RWPE1 (cell line): Measurements from ENCODE around the gene TYW1B.
A peak's percentile ranks its signal among the peaks of the same experiment; 100 is the strongest.
"Not testable (repeated sequence)": the region's sequence is repeated elsewhere in the genome, so short reads cannot be mapped to it uniquely, and the experiment has no call there.

Experiments
- CTCF ChIA-PET: fragments of 350-600 bp; sonication (Branson Sonifier 250); formaldehyde crosslinking; extraction: SDS; loops from one replicate; lab custom pipeline; 2021; lab: Yijun Ruan, JAX
- POLR2A ChIA-PET: fragments of 400-600 bp; formaldehyde crosslinking; extraction: SDS; loops from one replicate; lab custom pipeline; 2020; ENCODE audit warnings: antibody characterized with exemption; ENCODE audit not compliant: low non-redundant PET; lab: Yijun Ruan, JAX
- DNase-seq: peaks from one replicate; pipeline ENCODE4 v3.0.0; 2012; ENCODE audit warnings: low spot score
- H3K27ac ChIP-seq: fragments of 450-650 bp; 2 replicates; pipeline ENCODE4 v1.5.1; 2017
- TF ChIP-seq, protein P1 (sequence below): fragments of 450-650 bp; conservative IDR thresholded peaks from 2 replicates; pipeline ENCODE4 v1.5.1; 2017; ENCODE audit warnings: low read depth, mild to moderate bottlenecking

Gene TYW1B

DNA sequence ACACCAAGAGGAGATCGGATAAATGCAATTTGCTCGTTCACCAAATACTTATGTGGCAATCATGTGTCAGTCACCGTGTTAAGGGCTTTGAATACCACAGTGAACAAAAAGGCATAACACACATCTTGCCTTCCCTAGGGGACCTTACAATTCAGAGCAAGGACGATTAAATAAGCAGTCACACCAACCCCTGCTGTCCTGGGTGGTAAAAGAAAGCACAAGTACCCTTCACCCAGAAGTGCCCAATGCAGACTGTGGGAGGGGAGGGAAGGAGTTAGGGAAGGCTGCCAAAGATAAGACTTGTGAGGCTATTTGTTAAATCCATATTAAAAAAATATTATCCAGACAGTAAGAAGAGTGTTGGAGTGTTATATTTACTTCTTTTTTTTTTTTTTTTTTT is 146.8 kb downstream of the TYW1B start:
- DNase-seq, POLR2A ChIA-PET, H3K27ac ChIP-seq: not testable (repeated sequence)
- CTCF ChIA-PET: interaction anchor here (0.6 kb wide), 1 partner anchor 187 kb away, joined by 3 read pairs; no protein-coding TSS in a partner anchor

DNA sequence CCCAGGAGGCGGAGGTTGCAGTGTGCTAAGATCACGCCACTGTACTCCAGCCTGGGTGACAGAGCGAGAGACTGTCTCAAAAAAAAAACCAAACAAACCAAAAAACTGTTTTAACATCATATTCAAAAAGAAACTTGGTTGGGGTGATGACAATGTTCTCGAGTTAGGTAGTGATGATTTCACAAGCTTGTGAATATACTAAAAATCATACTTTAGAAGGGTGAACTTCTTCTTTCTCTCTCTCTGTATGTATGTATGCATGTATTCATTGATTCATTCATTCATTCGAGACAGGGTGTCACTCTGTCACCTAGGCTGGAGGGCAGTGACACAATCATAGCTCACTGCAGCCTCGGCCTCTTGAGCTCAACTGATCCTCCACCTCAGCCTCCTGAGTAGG is 151.1 kb downstream of the TYW1B start:
- DNase-seq, H3K27ac ChIP-seq, POLR2A ChIA-PET: not testable (repeated sequence)
- CTCF ChIA-PET: interaction anchor here (0.7 kb wide), 1 partner anchor 250 kb away, joined by 5 read pairs; no protein-coding TSS in a partner anchor

DNA sequence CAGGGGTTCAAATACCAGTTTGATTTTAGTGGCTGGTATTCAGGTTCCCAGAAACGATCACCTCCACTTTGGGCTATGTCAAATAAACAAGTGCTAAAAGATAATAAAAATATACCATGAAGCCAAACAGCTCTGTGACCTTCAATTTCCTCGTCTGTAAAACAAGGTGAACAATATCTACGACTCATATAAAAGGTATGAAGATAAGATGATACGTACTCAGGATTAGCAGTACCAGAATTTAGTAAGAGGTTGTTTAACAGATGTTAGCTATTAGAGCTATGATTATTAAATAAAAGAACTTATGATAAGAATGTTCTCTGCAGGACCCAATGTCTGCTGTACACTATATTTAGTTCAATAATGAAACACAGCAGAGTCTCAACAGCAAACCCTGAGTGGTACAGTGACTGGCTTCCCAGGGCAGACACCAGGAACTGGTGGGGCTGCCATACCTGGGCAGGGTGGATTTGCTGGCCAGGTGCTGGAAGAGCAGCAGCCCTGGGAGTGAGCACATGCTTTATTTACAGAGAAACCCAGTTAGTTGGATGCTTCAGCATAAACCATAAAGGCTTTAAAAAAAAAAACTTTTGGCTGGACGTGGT is 151.8 kb downstream of the TYW1B start:
- POLR2A ChIA-PET, DNase-seq, CTCF ChIA-PET: not testable (repeated sequence)
- peak overlapping the region; percentile 47 for H3K27ac ChIP-seq

DNA sequence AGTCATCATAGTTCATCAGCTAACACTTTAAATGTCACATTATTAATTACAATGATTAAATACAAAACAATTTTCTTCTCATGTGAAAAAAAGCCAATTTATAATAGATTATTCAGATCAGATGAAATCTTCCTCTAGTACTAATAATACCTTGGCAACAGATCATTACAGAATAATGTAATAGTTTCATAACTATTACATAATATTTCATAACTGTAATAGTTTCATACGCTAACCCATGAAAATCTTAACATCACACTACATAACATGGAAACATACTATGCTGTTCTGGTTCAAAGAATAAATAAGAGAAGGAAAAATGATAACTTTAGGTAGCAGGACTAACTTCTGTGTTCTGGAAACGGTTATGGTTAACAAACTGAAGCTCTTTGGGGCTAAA is 152.3 kb downstream of the TYW1B start:
- CTCF ChIA-PET, DNase-seq, H3K27ac ChIP-seq, POLR2A ChIA-PET: not testable (repeated sequence)

DNA sequence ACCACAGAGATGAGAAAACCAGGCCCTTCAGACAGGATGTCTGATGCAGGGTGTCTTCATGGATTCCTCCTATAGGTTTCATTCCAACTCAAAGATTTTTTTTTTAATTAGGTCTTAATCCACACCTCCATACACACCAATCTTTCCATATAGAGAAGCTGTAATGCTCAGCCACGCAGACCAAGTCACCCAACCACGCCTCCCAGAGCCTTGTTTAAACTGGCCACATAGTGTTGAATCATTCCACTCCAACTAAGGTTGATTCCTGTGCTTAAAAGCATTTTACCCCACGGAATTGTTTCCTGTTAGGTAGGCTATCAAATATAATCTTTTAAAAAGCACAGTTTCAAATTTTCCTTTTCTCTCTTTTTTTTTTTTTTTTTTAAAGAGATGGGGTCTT is 153.6 kb downstream of the TYW1B start:
- POLR2A ChIA-PET: no interaction called here
- TF ChIP-seq, protein P1, sequence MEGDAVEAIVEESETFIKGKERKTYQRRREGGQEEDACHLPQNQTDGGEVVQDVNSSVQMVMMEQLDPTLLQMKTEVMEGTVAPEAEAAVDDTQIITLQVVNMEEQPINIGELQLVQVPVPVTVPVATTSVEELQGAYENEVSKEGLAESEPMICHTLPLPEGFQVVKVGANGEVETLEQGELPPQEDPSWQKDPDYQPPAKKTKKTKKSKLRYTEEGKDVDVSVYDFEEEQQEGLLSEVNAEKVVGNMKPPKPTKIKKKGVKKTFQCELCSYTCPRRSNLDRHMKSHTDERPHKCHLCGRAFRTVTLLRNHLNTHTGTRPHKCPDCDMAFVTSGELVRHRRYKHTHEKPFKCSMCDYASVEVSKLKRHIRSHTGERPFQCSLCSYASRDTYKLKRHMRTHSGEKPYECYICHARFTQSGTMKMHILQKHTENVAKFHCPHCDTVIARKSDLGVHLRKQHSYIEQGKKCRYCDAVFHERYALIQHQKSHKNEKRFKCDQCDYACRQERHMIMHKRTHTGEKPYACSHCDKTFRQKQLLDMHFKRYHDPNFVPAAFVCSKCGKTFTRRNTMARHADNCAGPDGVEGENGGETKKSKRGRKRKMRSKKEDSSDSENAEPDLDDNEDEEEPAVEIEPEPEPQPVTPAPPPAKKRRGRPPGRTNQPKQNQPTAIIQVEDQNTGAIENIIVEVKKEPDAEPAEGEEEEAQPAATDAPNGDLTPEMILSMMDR: no peak
- CTCF ChIA-PET: no interaction called here
- DNase-seq: peak; percentile 7
- H3K27ac ChIP-seq: no peak overlapping the region

DNA sequence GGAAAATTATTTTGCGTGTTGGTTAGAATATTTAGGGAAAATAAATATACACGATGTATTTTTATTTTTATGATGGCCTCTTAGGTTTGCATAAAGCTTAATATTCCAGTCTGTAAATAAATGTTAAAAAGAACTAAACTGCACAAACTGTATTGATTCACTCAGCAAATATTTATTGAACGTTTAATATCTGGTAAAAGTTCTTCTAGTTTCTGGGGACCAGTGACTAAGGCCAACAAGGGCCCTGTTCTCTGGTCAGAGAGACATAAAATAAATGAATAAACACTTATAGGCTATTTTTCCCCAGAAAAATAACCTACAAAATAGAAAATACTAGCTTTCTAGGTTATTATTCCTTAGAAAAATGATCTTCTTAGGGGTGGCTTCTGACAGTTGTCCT is 157.2 kb downstream of the TYW1B start:
- H3K27ac ChIP-seq, DNase-seq, CTCF ChIA-PET, POLR2A ChIA-PET: not testable (repeated sequence)

DNA sequence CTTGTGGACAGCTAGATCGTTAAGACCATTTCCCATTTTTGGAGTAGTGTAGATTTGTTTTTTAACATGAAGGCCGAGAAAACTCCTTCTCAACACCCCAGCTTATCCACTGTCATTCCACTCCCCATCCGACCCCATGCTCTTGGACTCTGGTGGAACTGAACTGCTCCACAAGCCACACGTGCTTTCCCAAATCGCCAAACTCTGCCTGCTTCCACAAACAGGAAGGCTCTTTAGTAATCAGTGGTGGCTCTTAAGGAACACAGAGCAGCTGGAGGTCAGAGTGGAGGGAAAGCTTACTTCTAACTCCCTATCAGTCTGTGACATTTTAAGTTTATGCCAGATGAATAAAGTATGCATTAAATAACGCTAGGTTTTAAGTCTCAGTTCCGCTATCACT is 159.6 kb downstream of the TYW1B start:
- CTCF ChIA-PET, POLR2A ChIA-PET, DNase-seq, H3K27ac ChIP-seq: not testable (repeated sequence)

DNA sequence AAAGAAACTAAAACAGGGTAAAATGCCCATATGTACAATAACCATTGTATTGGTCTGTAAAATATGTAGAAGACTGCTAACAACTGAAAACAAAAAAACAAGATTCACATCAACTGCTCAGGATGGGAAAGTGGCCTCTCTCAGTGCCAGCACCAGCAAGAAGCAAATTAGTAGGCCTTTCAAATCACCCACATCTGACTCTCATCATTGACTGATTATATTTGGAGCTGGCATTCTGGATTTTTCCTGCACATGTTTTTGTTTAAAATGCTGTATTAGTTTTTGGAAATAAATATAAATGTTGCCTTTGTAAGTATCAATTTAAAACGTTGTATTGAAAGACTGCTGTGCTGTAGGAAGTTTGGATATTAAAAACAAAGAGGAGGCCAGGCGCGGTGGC is 161.0 kb downstream of the TYW1B start:
- H3K27ac ChIP-seq, DNase-seq, CTCF ChIA-PET, POLR2A ChIA-PET: not testable (repeated sequence)

DNA sequence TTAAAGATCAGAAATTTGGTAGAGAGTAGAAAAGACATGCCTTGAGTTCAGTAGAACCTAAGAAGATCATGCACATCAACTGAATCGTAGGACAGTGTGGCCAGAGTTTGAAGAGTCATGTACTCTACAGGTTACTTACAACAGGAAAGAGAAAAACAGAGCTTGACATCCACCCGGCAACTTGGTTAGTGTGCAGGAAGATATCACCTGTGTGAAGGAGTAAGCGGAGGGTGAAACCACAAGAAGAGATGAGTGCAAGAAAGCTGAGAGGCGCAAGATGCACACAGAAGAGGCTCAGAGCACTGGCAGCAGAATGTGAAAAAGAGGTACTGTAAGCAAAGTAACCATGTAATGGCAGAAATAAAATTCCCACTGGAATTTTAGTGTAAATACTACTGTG is 179.4 kb downstream of the TYW1B start:
- CTCF ChIA-PET: interaction anchor here (0.6 kb wide), 1 partner anchor 1197 kb away, joined by 3 read pairs; no protein-coding TSS in a partner anchor
- H3K27ac ChIP-seq, DNase-seq, POLR2A ChIA-PET: not testable (repeated sequence)

DNA sequence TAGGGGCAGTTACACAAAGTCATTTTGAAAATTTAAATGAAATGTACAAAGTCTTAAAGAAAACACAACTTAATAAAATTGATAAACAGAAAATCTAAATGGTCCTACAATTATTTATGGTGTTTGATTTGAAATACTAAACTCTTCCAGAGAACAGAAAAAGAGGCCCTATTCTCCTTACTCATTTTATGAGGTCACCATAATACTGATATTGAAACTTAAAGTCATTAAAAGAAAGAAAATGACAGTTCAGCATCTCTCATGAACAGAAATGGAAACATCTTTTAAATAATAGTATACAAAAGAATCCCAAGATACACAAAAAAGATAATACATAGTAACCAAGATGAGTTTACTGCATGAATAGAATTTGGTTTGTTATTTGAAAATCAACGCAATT is 184.3 kb downstream of the TYW1B start:
- POLR2A ChIA-PET, CTCF ChIA-PET, DNase-seq, H3K27ac ChIP-seq: not testable (repeated sequence)

DNA sequence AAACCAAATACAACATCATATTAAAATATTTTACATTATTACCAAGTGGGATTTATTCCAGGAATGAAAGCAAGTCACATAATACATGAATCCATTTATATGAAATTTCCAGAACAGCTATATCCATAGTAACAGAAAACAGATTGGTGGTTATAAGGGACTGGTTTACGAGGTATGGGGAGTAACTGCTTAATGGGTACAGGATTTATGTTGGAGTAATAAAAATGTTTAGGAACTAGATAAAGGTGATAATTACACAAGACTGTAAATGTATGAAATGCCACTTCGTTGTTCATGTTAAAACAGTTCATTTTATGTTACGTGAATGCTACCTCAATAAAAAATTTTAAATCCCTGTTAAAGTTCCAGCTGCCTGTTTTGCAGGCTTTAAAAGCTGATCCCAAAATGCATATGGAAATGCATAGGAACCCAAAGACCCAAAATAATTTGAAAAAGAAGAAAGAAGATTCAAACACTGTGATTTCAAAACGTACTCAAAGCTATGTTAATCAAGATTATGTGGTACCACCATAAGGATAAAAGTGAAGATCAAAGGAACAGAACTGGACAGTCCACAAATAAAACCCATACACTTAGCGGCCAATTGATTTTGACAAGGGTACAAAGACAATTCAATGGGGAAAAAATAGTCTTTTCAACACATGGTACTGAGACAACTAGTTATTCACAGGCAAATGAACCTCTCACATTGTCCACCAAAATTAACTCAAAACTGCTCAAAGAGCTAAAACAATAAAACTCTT is 186.3 kb downstream of the TYW1B start:
- POLR2A ChIA-PET, CTCF ChIA-PET: not testable (repeated sequence)

DNA sequence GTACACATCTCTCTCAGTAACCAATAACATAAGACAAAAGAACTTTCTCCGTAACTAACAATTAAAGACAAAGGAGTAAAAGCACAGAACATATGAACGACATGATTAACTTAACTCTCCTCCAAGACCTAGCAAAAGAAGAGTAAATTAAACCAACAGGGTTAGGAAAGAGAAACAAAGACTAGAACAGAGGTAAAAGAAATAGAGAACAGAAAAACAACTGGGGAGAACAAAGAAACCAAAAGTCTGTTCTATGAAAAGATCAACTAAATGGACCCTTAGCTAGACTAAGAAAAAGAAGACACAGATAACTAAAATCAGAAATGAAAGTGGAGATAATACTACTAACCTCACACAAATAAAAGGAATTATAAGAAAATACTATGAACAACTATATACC is 187.3 kb downstream of the TYW1B start:
- H3K27ac ChIP-seq, CTCF ChIA-PET, POLR2A ChIA-PET, DNase-seq: not testable (repeated sequence)

More for the DNA sequence above, 186.3 kb downstream of the TYW1B start:
- not testable (repeated sequence) for H3K27ac ChIP-seq, DNase-seq
